ENCODE results near the gene SELENOF.
"Not testable (repeated sequence)": the region's sequence is repeated elsewhere in the genome, so short reads cannot be mapped to it uniquely, and the experiment has no call there.

Gene SELENOF

DNA sequence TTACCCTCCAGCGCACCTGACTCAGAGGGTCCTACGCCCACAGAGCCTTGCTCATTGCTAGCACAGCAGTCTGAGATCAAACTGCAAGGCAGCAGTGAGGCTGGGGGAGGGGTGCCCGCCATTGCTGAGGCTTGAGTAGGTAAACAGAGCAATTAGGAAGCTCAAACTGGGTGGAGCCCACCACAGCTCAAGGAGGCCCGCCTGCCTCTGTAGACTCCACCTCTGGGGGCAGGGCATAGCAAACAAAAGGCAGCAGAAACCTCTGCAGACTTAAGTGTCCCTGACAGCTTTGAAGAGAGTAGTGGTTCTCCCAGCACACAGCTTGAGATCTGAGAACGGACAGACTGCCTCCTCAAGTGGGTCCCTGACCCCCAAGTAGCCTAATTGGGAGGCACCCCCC lies 99.8 kb downstream of the SELENOF start:
- not testable (repeated sequence) for DNase-seq (ENCODE audit: low spot score)

All from LoVo (cell line).